Endothelial cell of umbilical vein (primary cell): ENCODE data around the gene NETO1. TPM values are rescaled to one million over a fixed set of nuclear protein-coding genes. Genes with fewer than 3 reads are reported as not detected.

Experiments used
- Bru-seq: library from RNA; stranded (reverse); fragments of 400-500 nt; gene quantifications from one replicate; lab custom pipeline; 2021; lab: Mats Ljungman, UMichigan
- BruChase-seq, 2 experiments: library from RNA; stranded (reverse); fragments of 400-500 nt; gene quantifications; one replicate each; lab custom pipeline; 2021; lab: Mats Ljungman, UMichigan
- BruUV-seq: library from RNA; stranded (reverse); fragments of 400-500 nt; replicated peaks from 2 replicates; lab custom pipeline; 2021; lab: Mats Ljungman, UMichigan
- CTCF ChIA-PET: fragments of 300-600, 350-600 bp; sonication (Branson Sonifier 250); formaldehyde crosslinking; loops from one replicate; lab custom pipeline; 2021; ENCODE audit warnings: antibody characterized with exemption, inconsistent platforms; lab: Charles Lee
- POLR2A ChIA-PET: fragments of 300-600, 350-600 bp; sonication (Branson Sonifier 250); formaldehyde crosslinking; loops from one replicate; lab custom pipeline; 2021; ENCODE audit warnings: antibody characterized with exemption, inconsistent platforms; lab: Charles Lee
- DNase-seq: peaks from one replicate; pipeline ENCODE4 v3.0.0-alpha.2; 2011; ENCODE audit warnings: low read depth, low spot score
- FAIRE-seq: peaks from 2 replicates; lab custom pipeline; 2011; peaks lifted over from hg19 to GRCh38; lab: Jason Lieb, UNC
- H2AFZ ChIP-seq: 2 replicates; pipeline ENCODE4 v1.6.0; 2012; ENCODE audit warnings: low read depth, low read length, control low read depth, inconsistent platforms
- H3K27ac ChIP-seq: 2 replicates; pipeline ENCODE4 v1.5.1; 2011; ENCODE audit warnings: low read depth, mild to moderate bottlenecking, control low read depth, low read length, moderate library complexity; ENCODE audit not compliant: insufficient read depth
- H3K27me3 ChIP-seq, 2 experiments: 2 replicates each; pipeline versions ENCODE4 v1.6.0 to v1.6.1; 2011; ENCODE audit warnings: low read length in 2 of 2, mixed read lengths in 1 of 2; ENCODE audit not compliant: control insufficient read depth in 2 of 2, insufficient read depth in 2 of 2
- H3K36me3 ChIP-seq, 2 experiments: 2 replicates in 1 of 2; 3 replicates in 1 of 2; pipeline ENCODE4 v1.5.1; 2011; ENCODE audit warnings: low read length in 2 of 2, mild to moderate bottlenecking in 1 of 2, moderate library complexity in 1 of 2; ENCODE audit not compliant: control insufficient read depth in 2 of 2, insufficient read depth in 2 of 2; ENCODE audit errors: extremely low read depth in 1 of 2
- H3K4me1 ChIP-seq: 3 replicates; pipeline ENCODE4 v1.5.1; 2011; ENCODE audit warnings: mild to moderate bottlenecking, low read length; ENCODE audit not compliant: control insufficient read depth, insufficient read depth; ENCODE audit errors: extremely low read depth
- H3K4me2 ChIP-seq: 2 replicates; pipeline ENCODE4 v1.6.1; 2011; ENCODE audit warnings: low read length, control low read depth, mixed read lengths; ENCODE audit not compliant: insufficient read depth
- H3K4me3 ChIP-seq, 3 experiments: fragments of 200-600 bp in 1 of 3; sonication (generic), shearing (Covaris generic) in 1 of 3; replicated peaks in 1 of 3; 2 replicates each; pipeline ENCODE4 v1.5.1; 2011 to 2016; ENCODE audit warnings: control low read depth in 3 of 3, low read length in 3 of 3, mild to moderate bottlenecking in 2 of 3, inconsistent platforms in 1 of 3, low read depth in 1 of 3, moderate library complexity in 1 of 3; ENCODE audit not compliant: insufficient read depth in 1 of 3
- H3K79me2 ChIP-seq: 2 replicates; pipeline ENCODE4 v1.6.0; 2012; ENCODE audit warnings: low read length, inconsistent platforms; ENCODE audit not compliant: control insufficient read depth, insufficient read depth
- H3K9ac ChIP-seq: replicated peaks from 2 replicates; pipeline ENCODE3; 2011; ENCODE audit warnings: low read length, control low read depth; ENCODE audit not compliant: insufficient read depth; ENCODE audit errors: extremely low read depth
- H3K9me1 ChIP-seq: replicated peaks from 3 replicates; pipeline ENCODE4 v1.6.0; 2011; ENCODE audit warnings: mild to moderate bottlenecking, low read length; ENCODE audit not compliant: control insufficient read depth, insufficient read depth; ENCODE audit errors: extremely low read depth
- H3K9me3 ChIP-seq: replicated peaks from 2 replicates; pipeline ENCODE4 v1.5.1; 2012; ENCODE audit warnings: low read length, inconsistent platforms; ENCODE audit not compliant: control insufficient read depth, insufficient read depth
- H4K20me1 ChIP-seq: replicated peaks from 2 replicates; pipeline ENCODE3; 2011; ENCODE audit warnings: mild to moderate bottlenecking, low read length; ENCODE audit not compliant: control insufficient read depth, insufficient read depth; ENCODE audit errors: extremely low read depth
- EZH2 ChIP-seq: IDR thresholded peaks from 2 replicates; pipeline ENCODE4 v1.6.1; 2012; ENCODE audit warnings: borderline replicate concordance, low read depth, mild to moderate bottlenecking, moderate library complexity, low read length, inconsistent platforms; ENCODE audit not compliant: severe bottlenecking
- FOS ChIP-seq: IDR thresholded peaks from 2 replicates; pipeline ENCODE4 v1.6.1; 2011; ENCODE audit warnings: mild to moderate bottlenecking, low read length, moderate library complexity, borderline replicate concordance; ENCODE audit not compliant: insufficient read depth
- GATA2 ChIP-seq: IDR thresholded peaks from 2 replicates; pipeline ENCODE4 v1.7.0; 2011; ENCODE audit warnings: low read depth, mild to moderate bottlenecking, moderate library complexity, mixed read lengths, low read length; ENCODE audit not compliant: insufficient read length, insufficient read depth
- JUN ChIP-seq: IDR thresholded peaks from 2 replicates; pipeline ENCODE4 v1.6.1; 2011; ENCODE audit warnings: borderline replicate concordance, low read depth; ENCODE audit not compliant: insufficient read length, insufficient read depth
- MYC ChIP-seq: IDR thresholded peaks from one replicate; pipeline ENCODE4 v1.6.1; 2011; ENCODE audit warnings: mild to moderate bottlenecking, low read depth, low read length
- POLR2A ChIP-seq: IDR thresholded peaks from 2 replicates; pipeline ENCODE4 v1.6.1; 2012; ENCODE audit warnings: low read depth, mild to moderate bottlenecking, control low read depth, low read length
- POLR2AphosphoS5 ChIP-seq: IDR thresholded peaks from 2 replicates; pipeline ENCODE4 v1.6.1; 2012; ENCODE audit warnings: low read depth, mild to moderate bottlenecking, control low read depth, low read length, moderate library complexity; ENCODE audit not compliant: insufficient read depth
- dilution Hi-C: fragments of 300-500 bp; cut with MboI; formaldehyde crosslinking; loops from one replicate; pipeline ENCODE4 v1.15.0; 2019; ENCODE audit warnings: low sequenced_read_pairs; ENCODE audit not compliant: extremely low pct_ligation_motif_present
- intact Hi-C: fragments of 100-400 bp; cut with micrococcal nuclease; formaldehyde crosslinking; loops from one replicate; pipeline ENCODE4 v1.10.0; 2022
- long read RNA-seq: library from polyadenylated mRNA; stranded (forward); transcript quantifications from one replicate; pipeline ENCODE4 v2.0.0, GENCODE V29; 2021
- polyA minus RNA-seq, 3 experiments: library from RNA; depleted of rRNA, polyadenylated mRNA; stranded (reverse); fragments of >200 nt; gene quantifications; 1 replicate in 1 of 3; 2 replicates in 2 of 3; pipeline ENCODE4 v1.2.3, GENCODE V29; 2011
- polyA plus RNA-seq, 4 experiments: library from polyadenylated mRNA; depleted of rRNA in 3 of 4; stranded (reverse) in 3 of 4; unstranded in 1 of 4; fragments of >200 nt; gene quantifications; 2 replicates each; pipeline versions ENCODE4 v1.2.1 to v1.2.3, GENCODE V29; 2011 to 2012; ENCODE audit warnings: missing spikeins in 1 of 4
- total RNA-seq: library from RNA; stranded (reverse); gene quantifications from 2 replicates; pipeline ENCODE4 v1.2.3, GENCODE V29; 2021
- TF ChIP-seq, protein P1 (sequence below), 2 donors: IDR thresholded peaks; 1 replicate in 1 of 2; 2 replicates in 1 of 2; pipeline ENCODE4 v1.5.1; 2011; ENCODE audit warnings: low read length in 2 of 2, mild to moderate bottlenecking in 2 of 2, moderate library complexity in 2 of 2, control low read depth in 1 of 2, inconsistent platforms in 1 of 2, low read depth in 1 of 2; ENCODE audit not compliant: insufficient read depth in 1 of 2; ENCODE audit errors: extremely low read depth in 1 of 2
- TF ChIP-seq, protein P2 (sequence below): IDR thresholded peaks from 2 replicates; pipeline ENCODE4 v1.6.1; 2011; ENCODE audit not compliant: insufficient read depth, insufficient read length

NETO1 gene
- total RNA-seq (not detected in 2 replicates), polyA plus RNA-seq (not detected in 2 replicates), polyA minus RNA-seq (not detected in 2 replicates), Bru-seq, nascent RNA (not detected), BruChase-seq, experiment 1, labeled RNA remaining after a 6-hour chase (not detected), BruChase-seq, experiment 2, labeled RNA remaining after a 2-hour chase (not detected)
- polyA plus RNA-seq (2011; cell fraction: cytosol; rRNA removed): not detected in 2 replicates
- not detected in 2 replicates for polyA plus RNA-seq (2011; cell fraction: nucleus; rRNA removed)
- not detected in 2 replicates for polyA plus RNA-seq (2012)
- not detected for polyA minus RNA-seq (2011; cell fraction: cytosol; rRNA and poly(A)+ RNA removed)
- polyA minus RNA-seq (2011; cell fraction: nucleus; rRNA and poly(A)+ RNA removed): not detected in 2 replicates
- long read RNA-seq: 0 reads

DNA sequence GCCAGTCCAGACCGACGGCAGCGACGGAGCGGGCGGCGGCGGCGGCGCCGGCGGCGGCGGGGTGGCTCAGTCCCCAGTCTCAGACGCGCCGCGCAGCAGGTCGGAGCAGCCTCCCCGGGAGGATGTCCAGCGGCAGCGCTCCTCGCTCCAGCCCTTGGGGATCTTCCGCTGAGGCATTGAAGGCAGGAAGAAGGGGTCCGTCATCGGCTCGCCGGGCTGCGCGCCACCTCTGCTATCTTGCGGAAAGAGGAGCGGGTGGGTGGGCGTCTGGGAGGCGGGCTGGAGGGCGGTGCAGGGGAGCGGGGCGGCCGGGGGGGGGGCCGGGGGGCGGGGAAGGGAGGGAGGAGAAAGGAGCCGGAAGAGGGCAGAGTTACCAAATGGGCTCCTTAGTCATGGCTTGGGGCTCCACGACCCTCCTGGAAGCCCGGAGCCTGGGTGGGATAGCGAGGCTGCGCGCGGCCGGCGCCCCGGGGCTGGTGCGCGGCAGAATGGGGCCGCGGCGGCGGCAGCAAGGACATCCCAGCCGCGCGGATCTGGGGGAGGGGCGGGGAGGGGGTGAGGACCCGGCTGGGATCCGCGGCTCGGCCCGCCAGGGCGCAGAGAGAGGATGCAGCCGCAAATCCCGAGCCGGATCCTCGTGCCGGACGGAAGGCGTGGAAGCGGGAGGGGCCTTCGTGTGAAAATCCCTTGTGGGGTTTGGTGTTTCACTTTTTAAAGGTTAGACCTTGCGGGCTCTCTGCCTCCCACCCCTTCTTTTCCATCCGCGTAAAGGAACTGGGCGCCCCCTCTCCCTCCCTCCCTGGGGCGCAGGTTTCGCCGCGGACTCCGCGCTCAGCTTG lies at the start of gene NETO1:
Gene NETO1 (minus strand): TSS at position 242 of the 839 bp plus-strand sequence. CDS start 696 bp downstream, outside the sequence.
- FAIRE-seq (no peak), DNase-seq (no peak)
- CTCF ChIA-PET: no interaction called here
- intact Hi-C loops (no loop called here), dilution Hi-C loops (no loop called here)
- no peaks in the 10 kb centered on the region for H3K9me1 ChIP-seq
- no peak within 1 kb of the TSS for H3K4me2 ChIP-seq
- peaks cover 0 to 2% of the 10 kb centered on the region in 2 experiments for H3K27me3 ChIP-seq
- no peak within 1 kb of the TSS for H3K27ac ChIP-seq
- BruUV-seq: no TSS peak
- TF ChIP-seq MYC (no peak), JUN (no peak), FOS (no peak), POLR2A (no peak), GATA2 (no peak), EZH2 (no peak), POLR2AphosphoS5 (no peak)
- TF ChIP-seq, protein P1, sequence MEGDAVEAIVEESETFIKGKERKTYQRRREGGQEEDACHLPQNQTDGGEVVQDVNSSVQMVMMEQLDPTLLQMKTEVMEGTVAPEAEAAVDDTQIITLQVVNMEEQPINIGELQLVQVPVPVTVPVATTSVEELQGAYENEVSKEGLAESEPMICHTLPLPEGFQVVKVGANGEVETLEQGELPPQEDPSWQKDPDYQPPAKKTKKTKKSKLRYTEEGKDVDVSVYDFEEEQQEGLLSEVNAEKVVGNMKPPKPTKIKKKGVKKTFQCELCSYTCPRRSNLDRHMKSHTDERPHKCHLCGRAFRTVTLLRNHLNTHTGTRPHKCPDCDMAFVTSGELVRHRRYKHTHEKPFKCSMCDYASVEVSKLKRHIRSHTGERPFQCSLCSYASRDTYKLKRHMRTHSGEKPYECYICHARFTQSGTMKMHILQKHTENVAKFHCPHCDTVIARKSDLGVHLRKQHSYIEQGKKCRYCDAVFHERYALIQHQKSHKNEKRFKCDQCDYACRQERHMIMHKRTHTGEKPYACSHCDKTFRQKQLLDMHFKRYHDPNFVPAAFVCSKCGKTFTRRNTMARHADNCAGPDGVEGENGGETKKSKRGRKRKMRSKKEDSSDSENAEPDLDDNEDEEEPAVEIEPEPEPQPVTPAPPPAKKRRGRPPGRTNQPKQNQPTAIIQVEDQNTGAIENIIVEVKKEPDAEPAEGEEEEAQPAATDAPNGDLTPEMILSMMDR (IDR thresholded peaks at IDR 0.05; ENCODE audit: extremely low read depth in 1 of 2, insufficient read depth in 1 of 2, low read depth in 1 of 2, low read length in 2 of 2): no peak
- TF ChIP-seq, protein P2, sequence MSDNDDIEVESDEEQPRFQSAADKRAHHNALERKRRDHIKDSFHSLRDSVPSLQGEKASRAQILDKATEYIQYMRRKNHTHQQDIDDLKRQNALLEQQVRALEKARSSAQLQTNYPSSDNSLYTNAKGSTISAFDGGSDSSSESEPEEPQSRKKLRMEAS: no peak
- no peak within 1 kb of the TSS for H2AFZ ChIP-seq
- no peaks in the 10 kb centered on the region for H3K79me2 ChIP-seq
- no peaks in the 10 kb centered on the region for H4K20me1 ChIP-seq
- no peaks in the 10 kb centered on the region for H3K36me3 ChIP-seq
- POLR2A ChIA-PET: no interaction called here
- no peaks in the 10 kb centered on the region for H3K9me3 ChIP-seq
- H3K9ac ChIP-seq: no peak within 1 kb of the TSS
- H3K4me1 ChIP-seq: no peaks in the 10 kb centered on the region
- H3K4me3 ChIP-seq: no peak within 1 kb of the TSS
